K562 (cell line): ENCODE results near the gene KCNT1. TPM values are rescaled to one million over a fixed set of nuclear protein-coding genes. Genes with fewer than 3 reads are reported as not detected.

Experiments
- ATAC-seq: fragments of 200-7000 bp; cut with Tn5 transposase; 3 replicates; pipeline ENCODE4 v1.9.1; 2020; ENCODE audit warnings: moderate library complexity
- BruUV-seq: library from RNA; stranded (reverse); fragments of 400-500 nt; replicated peaks from 2 replicates; lab custom pipeline; 2021; lab: Mats Ljungman, UMichigan
- CTCF ChIA-PET: fragments of 300-600 bp; formaldehyde crosslinking; extraction: SDS; loops from one replicate; lab custom pipeline; 2021; ENCODE audit warnings: low intra/inter-chr PET ratio; lab: Yijun Ruan, JAX
- POLR2A ChIA-PET: fragments of 300-600, 350-650 bp; sonication (Branson Sonifier 250); formaldehyde crosslinking; extraction: SDS; loops from one replicate; lab custom pipeline; 2021; ENCODE audit warnings: antibody characterized with exemption, inconsistent platforms; lab: Yijun Ruan, JAX
- DNase-seq, 4 experiments: peaks; one replicate each; pipeline versions ENCODE4 v3.0.0 to v3.0.0-alpha.2; 2011 to 2018; ENCODE audit warnings: low spot score in 3 of 4, mixed read lengths in 3 of 4; ENCODE audit errors: extremely low read depth in 1 of 4
- FAIRE-seq: peaks from 2 replicates; lab custom pipeline; 2011; peaks lifted over from hg19 to GRCh38; lab: Jason Lieb, UNC
- H2AFZ ChIP-seq: 2 replicates; pipeline ENCODE4 v1.6.0; 2011; ENCODE audit warnings: low read depth, low read length, control low read depth, inconsistent platforms
- H3K27ac ChIP-seq: fragments of 200-600 bp; 3 replicates; pipeline ENCODE4 v1.8.0; 2011; ENCODE audit warnings: low read depth, mild to moderate bottlenecking, control low read depth, inconsistent platforms, low read length, moderate library complexity, mixed read lengths; ENCODE audit errors: extremely low read depth
- H3K27me3 ChIP-seq, 2 experiments: fragments of 300-600 bp in 1 of 2; 2 replicates in 1 of 2; 3 replicates in 1 of 2; pipeline versions ENCODE4 v1.6.0 to v1.8.0; 2011; ENCODE audit warnings: inconsistent platforms in 2 of 2, low read length in 2 of 2, mild to moderate bottlenecking in 1 of 2, mixed read lengths in 1 of 2, moderate library complexity in 1 of 2; ENCODE audit not compliant: control insufficient read depth in 2 of 2, insufficient read depth in 2 of 2
- H3K36me3 ChIP-seq: fragments of 300-600 bp; 3 replicates; pipeline ENCODE4 v1.8.0; 2011; ENCODE audit warnings: mild to moderate bottlenecking, low read length, inconsistent platforms; ENCODE audit not compliant: control insufficient read depth, insufficient read depth
- H3K4me1 ChIP-seq, 2 experiments: fragments of 200-600 bp in 1 of 2; replicated peaks in 1 of 2; 2 replicates in 1 of 2; 3 replicates in 1 of 2; pipeline versions ENCODE4 v1.5.1 to v1.8.0; 2011; ENCODE audit warnings: inconsistent platforms in 2 of 2, low read length in 2 of 2, mild to moderate bottlenecking in 1 of 2, mixed read lengths in 1 of 2, moderate library complexity in 1 of 2; ENCODE audit not compliant: control insufficient read depth in 2 of 2, insufficient read depth in 2 of 2
- H3K4me2 ChIP-seq: 2 replicates; pipeline ENCODE4 v1.6.1; 2011; ENCODE audit warnings: low read length, control low read depth, inconsistent platforms, mixed read lengths; ENCODE audit not compliant: insufficient read depth
- H3K4me3 ChIP-seq: fragments of 200-600 bp; sonication (generic), shearing (Covaris generic); 2 replicates; pipeline ENCODE4 v1.5.1; 2016; ENCODE audit warnings: control low read depth, inconsistent platforms
- H3K79me2 ChIP-seq: fragments of 200-600 bp; 3 replicates; pipeline ENCODE4 v1.8.0; 2011; ENCODE audit warnings: low read length, inconsistent platforms; ENCODE audit not compliant: control insufficient read depth, insufficient read depth
- H3K9ac ChIP-seq, 2 experiments: 2 replicates each; pipeline versions ENCODE4 v1.6.0 to v1.6.1; 2011; ENCODE audit warnings: low read depth in 2 of 2, low read length in 2 of 2, control low read depth in 1 of 2, inconsistent platforms in 1 of 2, mild to moderate bottlenecking in 1 of 2, mixed read lengths in 1 of 2; ENCODE audit not compliant: insufficient read depth in 1 of 2
- H3K9me1 ChIP-seq: one replicate; pipeline ENCODE4 v1.6.0; 2011; ENCODE audit warnings: inconsistent platforms, mild to moderate bottlenecking, low read length, moderate library complexity; ENCODE audit not compliant: control insufficient read depth, insufficient read depth
- H3K9me3 ChIP-seq: replicated peaks from 2 replicates; pipeline ENCODE4 v1.5.1; 2011; ENCODE audit warnings: low read depth, low read length, inconsistent platforms; ENCODE audit not compliant: control insufficient read depth, insufficient read depth
- H4K20me1 ChIP-seq: replicated peaks from 2 replicates; pipeline ENCODE4 v1.6.1; 2011; ENCODE audit warnings: low read length, inconsistent platforms, mixed read lengths; ENCODE audit not compliant: control insufficient read depth, insufficient read depth
- CUX1 ChIP-seq: fragments of 200-800 bp; sonication (Bioruptor generic); IDR thresholded peaks from 2 replicates; pipeline ENCODE4 v1.6.1; 2016; ENCODE audit warnings: missing genetic modification characterization, missing compliant biosample characterization
- GMEB1 ChIP-seq: fragments of 250-450 bp; sonication (Bioruptor Pico); IDR thresholded peaks from 2 replicates; pipeline ENCODE4 v1.4.0; 2020; ENCODE audit warnings: mild to moderate bottlenecking
- GTF2F1 ChIP-seq: IDR thresholded peaks from 2 replicates; pipeline ENCODE4 v1.6.1; 2011; ENCODE audit warnings: low read depth, low read length, improper control_type of control experiment
- PYGO2 ChIP-seq: fragments of 450-650 bp; IDR thresholded peaks from 2 replicates; pipeline ENCODE4 v1.6.1; 2016; ENCODE audit warnings: mild to moderate bottlenecking, missing genetic modification characterization, moderate library complexity, missing compliant biosample characterization
- TAL1 ChIP-seq: fragments of 450-650 bp; IDR thresholded peaks from 2 replicates; pipeline ENCODE4 v1.6.1; 2016; ENCODE audit warnings: mild to moderate bottlenecking
- TFAM ChIP-seq: fragments of 250-450 bp; sonication (Bioruptor Pico); conservative IDR thresholded peaks from 2 replicates; pipeline ENCODE4 v1.5.0; 2021; ENCODE audit warnings: mild to moderate bottlenecking, moderate library complexity
- U2AF2 ChIP-seq: fragments of 200-400 bp; formaldehyde crosslinking; optimal IDR thresholded peaks from 2 replicates; pipeline ENCODE3; 2017; ENCODE audit warnings: low read depth, mild to moderate bottlenecking, low read length
- ZFP91 ChIP-seq: sonication (generic); formaldehyde crosslinking; IDR thresholded peaks from 2 replicates; pipeline ENCODE4 v1.8.0; 2022; ENCODE audit warnings: mild to moderate bottlenecking, missing genetic modification reagents
- WGBS: fragments of 100-300 bp; shearing (Covaris generic); methylation state at CpG from one replicate; pipeline ENCODE4 v1.1.6; 2016; ENCODE audit warnings: low coverage, mixed read lengths; ENCODE audit not compliant: insufficient coverage; ENCODE audit errors: missing lambda C conversion rate; 5-methylcytosine and 5-hydroxymethylcytosine counted together
- in situ Hi-C: fragments of 300-500 bp; cut with MboI; formaldehyde crosslinking; loops from 4 replicates; pipeline ENCODE4 v1.15.0; 2018; ENCODE audit warnings: inconsistent platforms, mixed read lengths
- intact Hi-C: fragments of 100-400 bp; cut with micrococcal nuclease; formaldehyde crosslinking; loops from 2 replicates; pipeline ENCODE4 v1.14.2; 2022
- polyA plus RNA-seq, 8 experiments: library from polyadenylated mRNA; depleted of rRNA in 4 of 8; stranded (reverse) in 5 of 8; unstranded in 3 of 8; fragments of >200 nt; fragmentation: Nextera tagmentation in 2 of 8; fragmentation: Illumina TruSeq in 1 of 8; extraction: Ambion mirVana in 2 of 8; extraction: Trizol in 1 of 8; gene quantifications; 2 replicates each; pipeline versions ENCODE4 v1.2.1 to v1.2.3, GENCODE V29; 2011 to 2014; ENCODE audit warnings: inconsistent platforms in 1 of 8, missing spikeins in 1 of 8
- total RNA-seq, 7 experiments: library from RNA; depleted of rRNA in 6 of 7; stranded (reverse); fragments of >200 nt in 6 of 7; fragmentation: Illumina TruSeq in 2 of 7; extraction: Trizol in 2 of 7; gene quantifications; 2 replicates each; pipeline versions ENCODE4 v1.2.1 to v1.2.3, GENCODE V29; 2011 to 2021; ENCODE audit warnings: low replicate concordance in 1 of 7

Gene KCNT1
- total and polyA plus RNA-seq, 9 of the 15 experiments (the other 6 are each of a cell fraction or from before 2014, with no cell fraction given) = 0.05 TPM; not detected in 8

- BruUV-seq = no TSS peak
- no peaks in the 10 kb centered on the region for H3K9me1 ChIP-seq
- H2AFZ ChIP-seq = no peak overlapping the region
- no peak overlapping the region for H3K4me3 ChIP-seq
- no peak for FAIRE-seq
- in situ Hi-C loops = no loop called here
- no peaks in the 10 kb centered on the region for H3K36me3 ChIP-seq
- no peak for DNase-seq
- CTCF ChIA-PET = no interaction called here
- peaks cover 0 to 11% of the 10 kb centered on the region in 2 experiments; a peak in 2 of 5 replicates for H3K4me1 ChIP-seq
- intact Hi-C loops = loop anchor here (5.0 kb wide), 1 partner anchor 125 kb away; no protein-coding TSS in a partner anchor
- ATAC-seq = no peak
- no peak overlapping the region for H3K4me2 ChIP-seq
- 2% methylated on average over 8 of the region's 11 CpGs for WGBS
- H3K9me3 ChIP-seq = 0 out of 2 replicates have a peak, but pooled peaks cover 3% of the 10 kb centered on the region
- 0 out of 2 replicates have a peak, but pooled peaks cover 8% of the 10 kb centered on the region for H4K20me1 ChIP-seq
- POLR2A ChIA-PET = no interaction called here
- no peak overlapping the region for H3K27ac ChIP-seq
- H3K9ac ChIP-seq = no peak overlapping the region
- no peaks in the 10 kb centered on the region for H3K79me2 ChIP-seq
- peaks cover 17 to 58% of the 10 kb centered on the region in 2 experiments; a peak in 4 of 5 replicates for H3K27me3 ChIP-seq
- no peak for TF ChIP-seq PYGO2 (tag)
- TF ChIP-seq TFAM (CRISPR knock-in tag) = no peak
- no peak for TF ChIP-seq TAL1
- TF ChIP-seq ZFP91 (CRISPR knock-in tag) = no peak
- no peak for TF ChIP-seq GTF2F1
- no peak for TF ChIP-seq CUX1
- no peak for TF ChIP-seq U2AF2
- no peak for TF ChIP-seq GMEB1 (CRISPR knock-in tag)
These were observed 25.4 kb downstream of the KCNT1 start for GRCh38 chr9:135727257-135727875.
